HepG2 (cell line): ENCODE results near the gene BLVRB. TPM values are rescaled to one million over a fixed set of nuclear protein-coding genes. Genes with fewer than 3 reads are reported as not detected.

Source experiments
- ATAC-seq: fragments of 200-7000 bp; cut with Tn5 transposase; 3 replicates; pipeline ENCODE4 v1.9.1; 2020; ENCODE audit warnings: mild to moderate bottlenecking, moderate library complexity
- BruUV-seq: library from RNA; stranded (reverse); fragments of 400-500 nt; replicated peaks from 2 replicates; lab custom pipeline; 2021; lab: Mats Ljungman, UMichigan
- CTCF ChIA-PET: fragments of 300-600 bp; formaldehyde crosslinking; extraction: SDS; loops from one replicate; lab custom pipeline; 2021; ENCODE audit warnings: low total read pairs, inconsistent platforms, low intra/inter-chr PET ratio; lab: Yijun Ruan, JAX
- POLR2A ChIA-PET: fragments of 350-600 bp; sonication (Branson Sonifier 250); formaldehyde crosslinking; loops from one replicate; lab custom pipeline; 2020; ENCODE audit warnings: antibody characterized with exemption, inconsistent platforms; lab: Yijun Ruan, JAX
- DNase-seq: peaks from one replicate; pipeline ENCODE4 v3.0.0-alpha.2; 2015; ENCODE audit warnings: low spot score
- FAIRE-seq: peaks from 3 replicates; lab custom pipeline; 2011; peaks lifted over from hg19 to GRCh38; lab: Jason Lieb, UNC
- H2AFZ ChIP-seq: one replicate; pipeline ENCODE4 v1.6.1; 2011; ENCODE audit warnings: low read length, inconsistent platforms
- H3K27ac ChIP-seq: fragments of 300-600 bp; 3 replicates; pipeline ENCODE4 v1.8.0; 2011; ENCODE audit warnings: mixed run types, mild to moderate bottlenecking, mixed read lengths, low read length, inconsistent platforms; ENCODE audit not compliant: insufficient read depth; ENCODE audit errors: extremely low read length
- H3K27me3 ChIP-seq, 2 experiments: fragments of 200-600 bp in 1 of 2; 2 replicates in 1 of 2; 3 replicates in 1 of 2; pipeline versions ENCODE4 v1.6.0 to v1.8.0; 2011; ENCODE audit warnings: low read length in 2 of 2, mild to moderate bottlenecking in 2 of 2, moderate library complexity in 2 of 2, inconsistent platforms in 1 of 2; ENCODE audit not compliant: insufficient read depth in 2 of 2, control insufficient read depth in 1 of 2
- H3K36me3 ChIP-seq, 2 experiments: fragments of 200-600 bp in 1 of 2; replicated peaks in 1 of 2; 2 replicates in 1 of 2; 3 replicates in 1 of 2; pipeline versions ENCODE4 v1.5.1 to v1.8.0; 2011; ENCODE audit warnings: low read length in 2 of 2, inconsistent platforms in 1 of 2; ENCODE audit not compliant: insufficient read depth in 2 of 2, control insufficient read depth in 1 of 2
- H3K4me1 ChIP-seq: 2 replicates; pipeline ENCODE4 v1.5.1; 2012; ENCODE audit warnings: low read length, inconsistent platforms; ENCODE audit not compliant: insufficient read depth
- H3K4me2 ChIP-seq: 2 replicates; pipeline ENCODE4 v1.6.0; 2011; ENCODE audit warnings: low read depth, low read length, inconsistent platforms
- H3K4me3 ChIP-seq, 3 experiments: fragments of 200-600 bp in 1 of 3; sonication (generic), shearing (Covaris generic) in 1 of 3; replicated peaks in 1 of 3; 2 replicates each; pipeline ENCODE4 v1.5.1; 2011 to 2016; ENCODE audit warnings: low read length in 3 of 3, inconsistent platforms in 2 of 3, low read depth in 2 of 3, mild to moderate bottlenecking in 2 of 3, control low read depth in 1 of 3, mixed read lengths in 1 of 3; ENCODE audit not compliant: insufficient read depth in 1 of 3
- H3K79me2 ChIP-seq: one replicate; pipeline ENCODE4 v1.6.1; 2011; ENCODE audit warnings: low read length, inconsistent platforms; ENCODE audit not compliant: insufficient read depth
- H3K9ac ChIP-seq: 2 replicates; pipeline ENCODE4 v1.6.0; 2011; ENCODE audit warnings: mild to moderate bottlenecking, low read depth, low read length, inconsistent platforms; ENCODE audit not compliant: insufficient read depth
- H3K9me3 ChIP-seq: 2 replicates; pipeline ENCODE4 v1.5.1; 2012; ENCODE audit warnings: mild to moderate bottlenecking, low read length
- H4K20me1 ChIP-seq: 2 replicates; pipeline ENCODE4 v1.6.0; 2011; ENCODE audit warnings: inconsistent platforms, mild to moderate bottlenecking, low read length, moderate library complexity; ENCODE audit not compliant: insufficient read depth
- DZIP1 ChIP-seq: sonication (generic); formaldehyde crosslinking; IDR thresholded peaks from 2 replicates; pipeline ENCODE4 v1.5.0; 2020; ENCODE audit warnings: mild to moderate bottlenecking, missing genetic modification reagents
- EP300 ChIP-seq, 3 experiments: sonication (generic) in 1 of 3; formaldehyde crosslinking in 1 of 3; IDR thresholded peaks; 2 replicates each; pipeline versions ENCODE4 v1.5.1 to v1.6.1; 2011 to 2020; ENCODE audit warnings: low read depth in 2 of 3, low read length in 2 of 3, borderline replicate concordance in 1 of 3, improper control_type of control experiment in 1 of 3, mild to moderate bottlenecking in 1 of 3, missing genetic modification reagents in 1 of 3, moderate library complexity in 1 of 3
- PHF21A ChIP-seq: sonication (generic); formaldehyde crosslinking; IDR thresholded peaks from 2 replicates; pipeline ENCODE4 v1.5.0; 2020; ENCODE audit warnings: mild to moderate bottlenecking, missing genetic modification reagents
- SKIL ChIP-seq: sonication (generic); formaldehyde crosslinking; IDR thresholded peaks from 2 replicates; pipeline ENCODE4 v1.8.0; 2022; ENCODE audit warnings: missing genetic modification reagents, mild to moderate bottlenecking, moderate library complexity, borderline replicate concordance
- SMARCE1 ChIP-seq: fragments of 450-650 bp; IDR thresholded peaks from 2 replicates; pipeline ENCODE4 v1.6.1; 2017; ENCODE audit warnings: borderline replicate concordance
- SMC3 ChIP-seq: IDR thresholded peaks from 2 replicates; pipeline ENCODE4 v1.6.1; 2011; ENCODE audit warnings: low read length, improper control_type of control experiment
- SUZ12 ChIP-seq: fragments of 150-350 bp; IDR thresholded peaks from 2 replicates; pipeline ENCODE4 v1.6.1; 2014; ENCODE audit warnings: low read depth, low read length
- ZNF138 ChIP-seq: sonication (generic); formaldehyde crosslinking; IDR thresholded peaks from 2 replicates; pipeline ENCODE4 v1.5.0; 2020; ENCODE audit warnings: mild to moderate bottlenecking, low read depth, missing genetic modification reagents
- ZNF510 ChIP-seq: sonication (generic); formaldehyde crosslinking; IDR thresholded peaks from 2 replicates; pipeline ENCODE4 v1.4.0; 2020; ENCODE audit warnings: low read depth, mild to moderate bottlenecking, missing genetic modification reagents
- ZNF607 ChIP-seq: sonication (generic); formaldehyde crosslinking; IDR thresholded peaks from 2 replicates; pipeline ENCODE4 v1.5.1; 2020; ENCODE audit warnings: missing genetic modification reagents, mild to moderate bottlenecking, borderline replicate concordance
- ZNF619 ChIP-seq: sonication (generic); formaldehyde crosslinking; IDR thresholded peaks from 2 replicates; pipeline ENCODE4 v1.4.0; 2020; ENCODE audit warnings: mild to moderate bottlenecking, missing genetic modification reagents
- ZNF639 ChIP-seq: conservative IDR thresholded peaks from 2 replicates; pipeline ENCODE4 v1.6.1; 2018; ENCODE audit warnings: missing genetic modification reagents
- WGBS: methylation state at CpG from one replicate; pipeline ENCODE4 v1.1.6; 2017; ENCODE audit warnings: low lambda C conversion rate; 5-methylcytosine and 5-hydroxymethylcytosine counted together
- in situ Hi-C: cut with HindIII; loops from 2 replicates; pipeline ENCODE4 v1.10.0; 2017; ENCODE audit warnings: low pct_unique_long_range_greater_than_20kb; ENCODE audit not compliant: extremely low pct_ligation_motif_present
- intact Hi-C: fragments of 100-400 bp; cut with micrococcal nuclease; formaldehyde crosslinking; loops from one replicate; pipeline ENCODE4 v1.10.0; 2022; ENCODE audit not compliant: unreplicated experiment
- polyA plus RNA-seq, 8 experiments: library from polyadenylated mRNA; depleted of rRNA in 3 of 8; stranded (reverse) in 7 of 8; unstranded in 1 of 8; fragments of >200 nt; fragmentation: Illumina TruSeq in 4 of 8; extraction: Trizol in 4 of 8; gene quantifications; 2 replicates each; pipeline versions ENCODE4 v1.2.1 to v1.2.3, GENCODE V29; 2011 to 2016; ENCODE audit warnings: low read depth in 4 of 8, missing spikeins in 1 of 8, mixed read lengths in 1 of 8; ENCODE audit not compliant: insufficient read depth in 1 of 8
- total RNA-seq, 5 experiments: library from RNA; depleted of rRNA; stranded (reverse); fragments of >200 nt; fragmentation: Illumina TruSeq; extraction: Trizol; gene quantifications; 2 replicates each; pipeline ENCODE4 v1.2.3, GENCODE V29; 2016; ENCODE audit warnings: low read depth in 1 of 5

Gene BLVRB
- total and polyA plus RNA-seq, 2 of the 13 experiments (the other 11 are each of a cell fraction or from before 2014, with no cell fraction given): 25.9 to 51.4 TPM

- ChIA-PET POLR2A (interaction anchor here (0.8 kb wide), 1 partner anchor 32 kb away, joined by 3 read pairs; the partner anchor contains the start of gene SERTAD1), CTCF (no interaction called here)
- WGBS: 92% methylated on average over 25 of the region's 27 CpGs
- no peak for DNase-seq
- Histone ChIP-seq H3K27me3 (no peaks in the 10 kb centered on the region), H3K9me3 (no peaks in the 10 kb centered on the region), H3K4me2 (no peak overlapping the region), H3K27ac (no peak overlapping the region), H3K4me3 (no peak overlapping the region), H2AFZ (no peak overlapping the region), H4K20me1 (no peaks in the 10 kb centered on the region), H3K79me2 (no peaks in the 10 kb centered on the region), H3K4me1 (peaks cover 27% of the 10 kb centered on the region), H3K9ac (no peak overlapping the region)
- no peak for FAIRE-seq
- no peak for ATAC-seq
- intact Hi-C loops (no loop called here), in situ Hi-C loops (no loop called here)
- TF ChIP-seq ZNF619 (CRISPR knock-in tag): no peak
- TF ChIP-seq EP300 (IDR thresholded peaks at IDR 0.05; ENCODE audit: low read depth in 2 of 2, low read length in 2 of 2): no peak
- TF ChIP-seq EP300 (CRISPR knock-in tag; IDR thresholded peaks at IDR 0.05; ENCODE audit: borderline replicate concordance): no peak
- TF ChIP-seq SMARCE1: no peak
- no peak for TF ChIP-seq SKIL (CRISPR knock-in tag)
- no peak for TF ChIP-seq SMC3
- no peak for TF ChIP-seq ZNF607 (CRISPR knock-in tag)
- no peak for TF ChIP-seq ZNF510
- no peak for TF ChIP-seq PHF21A (CRISPR knock-in tag)
- no peak for TF ChIP-seq SUZ12
- no peak for TF ChIP-seq ZNF639 (CRISPR knock-in tag)
- no peak for TF ChIP-seq DZIP1 (CRISPR knock-in tag)
- no peak for TF ChIP-seq ZNF138
- TF ChIP-seq, all 625 proteins: peak for 0
- H3K36me3 ChIP-seq: 0 out of 5 replicates have a peak, but pooled peaks cover 0 to 2% of the 10 kb centered on the region in 2 experiments
- BruUV-seq: no TSS peak
Measured at GRCh38 chr19:40457953-40458596, 7.5 kb downstream of the BLVRB start.
